GM10248 (cell line): ENCODE data around the gene ARVCF.

ENCODE experiments used
- CTCF ChIA-PET: fragments of 300-600 bp; sonication (Branson Sonifier 250); formaldehyde crosslinking; extraction: SDS; loops from one replicate; lab custom pipeline; 2021; ENCODE audit warnings: antibody characterized with exemption; lab: Yijun Ruan, JAX
- POLR2A ChIA-PET: fragments of 350-650 bp; sonication (Branson Sonifier 250); formaldehyde crosslinking; extraction: SDS; loops from one replicate; lab custom pipeline; 2020; ENCODE audit warnings: antibody characterized with exemption; lab: Yijun Ruan, JAX
- DNase-seq: peaks from one replicate; pipeline ENCODE4 v3.0.0; 2012; ENCODE audit errors: extremely low spot score
- CTCF ChIP-seq: IDR thresholded peaks from 2 replicates; pipeline ENCODE4 v1.5.1; 2012; ENCODE audit warnings: mild to moderate bottlenecking, low read depth; ENCODE audit errors: extremely low read depth, missing control alignments, control extremely low read depth

The ARVCF gene

GRCh38 chr22:20053407-20054033 is 36.9 kb upstream of the ARVCF start:
- CTCF ChIA-PET, result no interaction called here

GRCh38 chr22:20052309-20053259 is 36.0 kb upstream of the ARVCF start:
- ChIA-PET CTCF (no interaction called here), POLR2A (no interaction called here)
- TF ChIP-seq CTCF, result no peak
- no peak for DNase-seq

More at GRCh38 chr22:20053407-20054033, 36.9 kb upstream of the ARVCF start:
- POLR2A ChIA-PET, result no interaction called here
- DNase-seq, result no peak
- no peak for TF ChIP-seq CTCF

GRCh38 chr22:20051927-20052308 is 35.3 kb upstream of the ARVCF start:
- CTCF ChIA-PET, result no interaction called here
- POLR2A ChIA-PET, result no interaction called here
- DNase-seq, result no peak
- TF ChIP-seq CTCF, result no peak

GRCh38 chr22:20046730-20047129 is 30.1 kb upstream of the ARVCF start:
- ChIA-PET CTCF (interaction anchor here (1.8 kb wide), 1 partner anchor 13 kb away, joined by 4 read pairs; no protein-coding TSS in a partner anchor), POLR2A (no interaction called here)
- no peak for TF ChIP-seq CTCF
- no peak for DNase-seq

GRCh38 chr22:20044495-20045151 is 28.0 kb upstream of the ARVCF start:
- DNase-seq, result no peak
- ChIA-PET CTCF (interaction anchor here (1.0 to 1.4 kb wide), 3 partner anchors 11 to 73 kb away, joined by 3 to 4 read pairs (median 3); no protein-coding TSS in a partner anchor), POLR2A (no interaction called here)
- no peak for TF ChIP-seq CTCF

- TF ChIP-seq CTCF, result no peak
- DNase-seq, result no peak
- ChIA-PET POLR2A (no interaction called here), CTCF (no interaction called here)
Observed at GRCh38 chr22:20043997-20044342, 27.3 kb upstream of the ARVCF start.
